GDM1 (cell line): ENCODE results near the gene TTC38.

ENCODE experiments used
- DNase-seq: peaks from one replicate; lab custom pipeline; 2025; lab: John Stamatoyannopoulos, UW

TTC38 gene

GRCh38 chr22:46267431-46268279 is at the start of gene TTC38:
TSS of gene TTC38 (plus strand) at chr22:46268008. CDS start at chr22:46268040, 32 bp downstream.
- peak; percentile 41 for DNase-seq

- no peak for DNase-seq
Observed at GRCh38 chr22:46219636-46220035, 48.2 kb upstream of the TTC38 start.

GRCh38 chr22:46220921-46221320 is 46.9 kb upstream of the TTC38 start:
- no peak for DNase-seq

GRCh38 chr22:46224044-46224897 is 43.5 kb upstream of the TTC38 start:
- no peak for DNase-seq

GRCh38 chr22:46224898-46225290 is 42.9 kb upstream of the TTC38 start:
- no peak for DNase-seq

GRCh38 chr22:46225631-46226030 is 42.2 kb upstream of the TTC38 start:
- DNase-seq, result no peak

- DNase-seq, result no peak
Observed at GRCh38 chr22:46226577-46226976, 41.2 kb upstream of the TTC38 start.

GRCh38 chr22:46229701-46230100 is 38.1 kb upstream of the TTC38 start:
- DNase-seq, result no peak

GRCh38 chr22:46230262-46230901 is 37.4 kb upstream of the TTC38 start:
- DNase-seq, result no peak

- DNase-seq, result peak; percentile 64
Observed at GRCh38 chr22:46233231-46233630, 34.6 kb upstream of the TTC38 start.

- DNase-seq, result no peak
Observed at GRCh38 chr22:46234969-46235368, 32.8 kb upstream of the TTC38 start.

GRCh38 chr22:46237453-46238124 is 30.2 kb upstream of the TTC38 start:
- DNase-seq, result no peak

GRCh38 chr22:46238541-46238940 is 29.3 kb upstream of the TTC38 start:
- no peak for DNase-seq

GRCh38 chr22:46239261-46240048 is 28.4 kb upstream of the TTC38 start:
- peak; percentile 51 for DNase-seq

GRCh38 chr22:46240073-46240472 is 27.7 kb upstream of the TTC38 start:
- no peak for DNase-seq

- DNase-seq, result no peak
Observed at GRCh38 chr22:46240506-46240905, 27.3 kb upstream of the TTC38 start.

- DNase-seq, result no peak
Observed at GRCh38 chr22:46240907-46241306, 26.9 kb upstream of the TTC38 start.

GRCh38 chr22:46241396-46242007 is 26.3 kb upstream of the TTC38 start:
- DNase-seq, result no peak

GRCh38 chr22:46242076-46242475 is 25.7 kb upstream of the TTC38 start:
- no peak for DNase-seq

- no peak for DNase-seq
Observed at GRCh38 chr22:46244771-46245170, 23.0 kb upstream of the TTC38 start.

- no peak for DNase-seq
Observed at GRCh38 chr22:46245511-46245910, 22.3 kb upstream of the TTC38 start.
